ENCODE results near the gene RBFOX1. TPM values are rescaled to one million over a fixed set of nuclear protein-coding genes. Genes with fewer than 3 reads are reported as not detected.

RBFOX1 gene
- total RNA-seq, 2 donors from 2014 or later, result 1.6 to 2.6 TPM

- intact Hi-C loops (cut with DNase I), result no loop called here
- H3K4me1 ChIP-seq, result no peaks in the 10 kb centered on the region
- H3K9ac ChIP-seq (ENCODE audit: low read depth in 2 of 2, low read length in 2 of 2), result no peak overlapping the region
- H3K27ac ChIP-seq, result no peak overlapping the region
- TF ChIP-seq, protein P1, sequence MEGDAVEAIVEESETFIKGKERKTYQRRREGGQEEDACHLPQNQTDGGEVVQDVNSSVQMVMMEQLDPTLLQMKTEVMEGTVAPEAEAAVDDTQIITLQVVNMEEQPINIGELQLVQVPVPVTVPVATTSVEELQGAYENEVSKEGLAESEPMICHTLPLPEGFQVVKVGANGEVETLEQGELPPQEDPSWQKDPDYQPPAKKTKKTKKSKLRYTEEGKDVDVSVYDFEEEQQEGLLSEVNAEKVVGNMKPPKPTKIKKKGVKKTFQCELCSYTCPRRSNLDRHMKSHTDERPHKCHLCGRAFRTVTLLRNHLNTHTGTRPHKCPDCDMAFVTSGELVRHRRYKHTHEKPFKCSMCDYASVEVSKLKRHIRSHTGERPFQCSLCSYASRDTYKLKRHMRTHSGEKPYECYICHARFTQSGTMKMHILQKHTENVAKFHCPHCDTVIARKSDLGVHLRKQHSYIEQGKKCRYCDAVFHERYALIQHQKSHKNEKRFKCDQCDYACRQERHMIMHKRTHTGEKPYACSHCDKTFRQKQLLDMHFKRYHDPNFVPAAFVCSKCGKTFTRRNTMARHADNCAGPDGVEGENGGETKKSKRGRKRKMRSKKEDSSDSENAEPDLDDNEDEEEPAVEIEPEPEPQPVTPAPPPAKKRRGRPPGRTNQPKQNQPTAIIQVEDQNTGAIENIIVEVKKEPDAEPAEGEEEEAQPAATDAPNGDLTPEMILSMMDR (IDR thresholded peaks at IDR 0.05), result no peak
- no peak overlapping the region for H3K4me3 ChIP-seq
- H3K36me3 ChIP-seq, result no peaks in the 10 kb centered on the region
- H3K27me3 ChIP-seq, result no peaks in the 10 kb centered on the region
- H3K9me3 ChIP-seq, result no peaks in the 10 kb centered on the region
- DNase-seq, result no peak
Measured at GRCh38 chr16:7405166-7405565, 72.5 kb downstream of the RBFOX1 start.

DNA sequence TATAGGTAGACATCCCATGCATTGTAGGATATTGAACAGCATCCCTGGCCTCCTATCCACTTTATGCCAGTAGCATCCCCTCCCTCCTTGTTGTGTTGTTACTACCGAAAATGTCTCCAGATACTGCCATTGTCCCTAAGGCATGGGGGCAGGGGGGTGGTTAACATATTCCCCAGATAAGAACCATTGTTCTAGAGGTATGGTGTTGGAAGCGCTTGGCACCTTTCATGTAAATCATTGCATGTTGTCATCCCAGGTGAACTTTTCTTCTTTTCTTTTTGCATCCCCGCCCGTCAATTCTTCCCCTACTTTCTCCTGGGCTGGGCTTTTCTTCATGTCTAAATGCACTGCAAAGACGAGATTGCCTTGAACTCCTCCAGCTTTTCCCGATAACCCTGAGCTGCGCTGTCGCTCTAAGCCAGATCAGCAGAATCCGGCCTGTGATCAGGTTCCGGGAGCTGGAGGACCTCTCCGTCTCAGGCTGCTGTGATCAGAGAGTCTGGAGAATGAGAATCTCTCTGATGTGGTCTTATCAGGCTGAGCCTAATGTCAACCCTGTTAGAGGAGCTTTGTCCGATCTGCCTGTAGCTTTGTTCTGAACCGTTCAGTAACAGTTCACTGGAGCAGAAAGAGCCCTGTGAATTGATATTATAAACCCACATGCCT is 76.2 kb downstream of the RBFOX1 start:
- Histone ChIP-seq H3K9ac (ENCODE audit: low read depth in 2 of 2, low read length in 2 of 2) (no peak overlapping the region), H3K36me3 (no peaks in the 10 kb centered on the region), H3K9me3 (no peaks in the 10 kb centered on the region), H3K4me3 (no peak overlapping the region), H3K27me3 (no peaks in the 10 kb centered on the region), H3K4me1 (no peaks in the 10 kb centered on the region), H3K27ac (no peak overlapping the region)
- intact Hi-C loops (cut with DNase I), result no loop called here
- TF ChIP-seq, protein P1 (IDR thresholded peaks at IDR 0.05), result no peak
- no peak for DNase-seq

DNA sequence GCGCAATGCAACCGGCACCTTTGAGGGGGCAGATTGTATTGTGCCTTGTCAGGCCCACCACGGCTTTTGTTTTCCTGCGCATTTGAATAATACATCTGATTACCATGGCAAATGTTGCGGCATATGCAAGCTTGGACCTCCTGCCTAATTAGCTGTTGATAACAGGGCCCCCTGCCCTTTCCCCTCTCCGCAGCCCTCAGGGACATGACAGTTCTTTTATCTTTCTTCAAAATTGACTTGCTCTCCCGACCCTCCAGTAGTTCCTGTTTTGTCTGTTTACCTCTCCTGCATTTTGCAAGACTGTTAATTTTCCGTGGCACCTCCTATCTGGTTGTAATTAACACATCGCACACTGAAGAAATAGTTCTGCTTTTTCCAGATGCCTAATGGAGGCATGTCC is 86.8 kb downstream of the RBFOX1 start:
- H3K27ac ChIP-seq, result no peak overlapping the region
- intact Hi-C loops (cut with DNase I), result no loop called here
- no peaks in the 10 kb centered on the region for H3K36me3 ChIP-seq
- no peak overlapping the region for H3K9ac ChIP-seq (ENCODE audit: low read depth in 2 of 2, low read length in 2 of 2)
- no peaks in the 10 kb centered on the region for H3K27me3 ChIP-seq
- H3K4me3 ChIP-seq, result no peak overlapping the region
- no peak for DNase-seq
- no peaks in the 10 kb centered on the region for H3K9me3 ChIP-seq
- no peaks in the 10 kb centered on the region for H3K4me1 ChIP-seq
- TF ChIP-seq, protein P1 (IDR thresholded peaks at IDR 0.05), result no peak

GRCh38 chr16:7420079-7420478 is 87.4 kb downstream of the RBFOX1 start:
- TF ChIP-seq, protein P1 (IDR thresholded peaks at IDR 0.05), result no peak
- no peak for DNase-seq
- Histone ChIP-seq H3K9me3 (no peaks in the 10 kb centered on the region), H3K27ac (no peak overlapping the region), H3K36me3 (no peaks in the 10 kb centered on the region), H3K4me3 (no peak overlapping the region), H3K27me3 (no peaks in the 10 kb centered on the region), H3K4me1 (no peaks in the 10 kb centered on the region), H3K9ac (ENCODE audit: low read depth in 2 of 2, low read length in 2 of 2) (no peak overlapping the region)
- intact Hi-C loops (cut with DNase I), result no loop called here

DNA sequence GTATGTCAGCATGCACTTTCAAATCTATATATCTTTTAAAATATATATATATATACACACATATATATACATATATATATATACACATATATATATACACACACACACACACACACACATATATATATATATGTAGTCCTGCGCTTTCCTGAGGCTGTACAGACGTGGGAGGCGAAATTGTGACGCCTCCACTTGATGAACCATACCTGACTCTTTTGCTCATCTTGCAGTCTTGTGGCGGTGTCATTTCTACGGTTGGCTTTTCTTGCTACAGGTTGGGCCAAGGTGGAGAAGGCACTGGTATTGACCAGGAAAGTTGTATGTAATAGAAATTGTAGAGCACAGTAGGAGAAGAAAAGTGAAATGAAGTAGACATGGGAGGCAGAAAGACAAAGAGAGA is 88.2 kb downstream of the RBFOX1 start:
- Histone ChIP-seq H3K9ac (ENCODE audit: low read depth in 2 of 2, low read length in 2 of 2) (no peak overlapping the region), H3K4me3 (no peak overlapping the region), H3K27me3 (no peaks in the 10 kb centered on the region), H3K36me3 (no peaks in the 10 kb centered on the region), H3K27ac (no peak overlapping the region), H3K4me1 (no peaks in the 10 kb centered on the region), H3K9me3 (no peaks in the 10 kb centered on the region)
- DNase-seq, result no peak
- TF ChIP-seq, protein P1 (IDR thresholded peaks at IDR 0.05), result no peak
- intact Hi-C loops (cut with DNase I), result no loop called here

Measured in colonic mucosa (tissue), 4 donors.